K562 (cell line): ENCODE measurements around the gene AFF2. TPM values are rescaled to one million over a fixed set of nuclear protein-coding genes. Genes with fewer than 3 reads are reported as not detected.

Experiments
- ATAC-seq: fragments of 200-7000 bp; cut with Tn5 transposase; 3 replicates; pipeline ENCODE4 v1.9.1; 2020; ENCODE audit warnings: moderate library complexity
- BruUV-seq: library from RNA; stranded (reverse); fragments of 400-500 nt; replicated peaks from 2 replicates; lab custom pipeline; 2021; lab: Mats Ljungman, UMichigan
- CTCF ChIA-PET: fragments of 300-600 bp; formaldehyde crosslinking; extraction: SDS; loops from one replicate; lab custom pipeline; 2021; ENCODE audit warnings: low intra/inter-chr PET ratio; lab: Yijun Ruan, JAX
- POLR2A ChIA-PET: fragments of 300-600, 350-650 bp; sonication (Branson Sonifier 250); formaldehyde crosslinking; extraction: SDS; loops from one replicate; lab custom pipeline; 2021; ENCODE audit warnings: antibody characterized with exemption, inconsistent platforms; lab: Yijun Ruan, JAX
- DNase-seq, 4 experiments: peaks; one replicate each; pipeline versions ENCODE4 v3.0.0 to v3.0.0-alpha.2; 2011 to 2018; ENCODE audit warnings: low spot score in 3 of 4, mixed read lengths in 3 of 4; ENCODE audit errors: extremely low read depth in 1 of 4
- FAIRE-seq: peaks from 2 replicates; lab custom pipeline; 2011; peaks lifted over from hg19 to GRCh38; lab: Jason Lieb, UNC
- H2AFZ ChIP-seq: 2 replicates; pipeline ENCODE4 v1.6.0; 2011; ENCODE audit warnings: low read depth, low read length, control low read depth, inconsistent platforms
- H3K27ac ChIP-seq: fragments of 200-600 bp; 3 replicates; pipeline ENCODE4 v1.8.0; 2011; ENCODE audit warnings: low read depth, mild to moderate bottlenecking, control low read depth, inconsistent platforms, low read length, moderate library complexity, mixed read lengths; ENCODE audit errors: extremely low read depth
- H3K27me3 ChIP-seq, 2 experiments: fragments of 300-600 bp in 1 of 2; 2 replicates in 1 of 2; 3 replicates in 1 of 2; pipeline versions ENCODE4 v1.6.0 to v1.8.0; 2011; ENCODE audit warnings: inconsistent platforms in 2 of 2, low read length in 2 of 2, mild to moderate bottlenecking in 1 of 2, mixed read lengths in 1 of 2, moderate library complexity in 1 of 2; ENCODE audit not compliant: control insufficient read depth in 2 of 2, insufficient read depth in 2 of 2
- H3K36me3 ChIP-seq: fragments of 300-600 bp; 3 replicates; pipeline ENCODE4 v1.8.0; 2011; ENCODE audit warnings: mild to moderate bottlenecking, low read length, inconsistent platforms; ENCODE audit not compliant: control insufficient read depth, insufficient read depth
- H3K4me1 ChIP-seq, 2 experiments: fragments of 200-600 bp in 1 of 2; replicated peaks in 1 of 2; 2 replicates in 1 of 2; 3 replicates in 1 of 2; pipeline versions ENCODE4 v1.5.1 to v1.8.0; 2011; ENCODE audit warnings: inconsistent platforms in 2 of 2, low read length in 2 of 2, mild to moderate bottlenecking in 1 of 2, mixed read lengths in 1 of 2, moderate library complexity in 1 of 2; ENCODE audit not compliant: control insufficient read depth in 2 of 2, insufficient read depth in 2 of 2
- H3K4me2 ChIP-seq: 2 replicates; pipeline ENCODE4 v1.6.1; 2011; ENCODE audit warnings: low read length, control low read depth, inconsistent platforms, mixed read lengths; ENCODE audit not compliant: insufficient read depth
- H3K4me3 ChIP-seq: fragments of 200-600 bp; sonication (generic), shearing (Covaris generic); 2 replicates; pipeline ENCODE4 v1.5.1; 2016; ENCODE audit warnings: control low read depth, inconsistent platforms
- H3K79me2 ChIP-seq: fragments of 200-600 bp; 3 replicates; pipeline ENCODE4 v1.8.0; 2011; ENCODE audit warnings: low read length, inconsistent platforms; ENCODE audit not compliant: control insufficient read depth, insufficient read depth
- H3K9ac ChIP-seq, 2 experiments: 2 replicates each; pipeline versions ENCODE4 v1.6.0 to v1.6.1; 2011; ENCODE audit warnings: low read depth in 2 of 2, low read length in 2 of 2, control low read depth in 1 of 2, inconsistent platforms in 1 of 2, mild to moderate bottlenecking in 1 of 2, mixed read lengths in 1 of 2; ENCODE audit not compliant: insufficient read depth in 1 of 2
- H3K9me1 ChIP-seq: one replicate; pipeline ENCODE4 v1.6.0; 2011; ENCODE audit warnings: inconsistent platforms, mild to moderate bottlenecking, low read length, moderate library complexity; ENCODE audit not compliant: control insufficient read depth, insufficient read depth
- H3K9me3 ChIP-seq: replicated peaks from 2 replicates; pipeline ENCODE4 v1.5.1; 2011; ENCODE audit warnings: low read depth, low read length, inconsistent platforms; ENCODE audit not compliant: control insufficient read depth, insufficient read depth
- H4K20me1 ChIP-seq: replicated peaks from 2 replicates; pipeline ENCODE4 v1.6.1; 2011; ENCODE audit warnings: low read length, inconsistent platforms, mixed read lengths; ENCODE audit not compliant: control insufficient read depth, insufficient read depth
- ARNT ChIP-seq, 2 experiments: fragments of 450-650 bp; IDR thresholded peaks; 2 replicates each; pipeline ENCODE4 v1.6.1; 2016; ENCODE audit warnings: mild to moderate bottlenecking in 1 of 2
- ATF3 ChIP-seq, 2 experiments: fragments of 450-650 bp in 1 of 2; sonication (generic) in 1 of 2; formaldehyde crosslinking in 1 of 2; IDR thresholded peaks in 1 of 2; conservative IDR thresholded peaks in 1 of 2; 2 replicates each; pipeline versions ENCODE4 v1.6.1 to v1.8.1; 2016 to 2023; ENCODE audit warnings: mild to moderate bottlenecking in 2 of 2, moderate library complexity in 2 of 2, inconsistent platforms in 1 of 2, missing genetic modification reagents in 1 of 2
- CBX2 ChIP-seq: fragments of 200-600 bp; sonication (generic); IDR thresholded peaks from one replicate; pipeline ENCODE4 v1.6.1; 2012; ENCODE audit warnings: mild to moderate bottlenecking, low read length, inconsistent platforms; ENCODE audit not compliant: insufficient read depth, poor library complexity, severe bottlenecking
- ELF1 ChIP-seq: fragments of 200-800 bp; sonication (Bioruptor generic); IDR thresholded peaks from 2 replicates; pipeline ENCODE4 v1.6.1; 2016; ENCODE audit warnings: missing genetic modification characterization, missing compliant biosample characterization
- ERF ChIP-seq: fragments of 450-650 bp; formaldehyde crosslinking; IDR thresholded peaks from 2 replicates; pipeline ENCODE4 v1.4.0; 2020; ENCODE audit warnings: mild to moderate bottlenecking, mixed read lengths
- HDAC6 ChIP-seq: IDR thresholded peaks from 2 replicates; pipeline ENCODE4 v1.6.1; 2012; ENCODE audit warnings: low read depth, mild to moderate bottlenecking, control low read depth, inconsistent platforms, low read length, moderate library complexity
- LEF1 ChIP-seq: fragments of 450-650 bp; IDR thresholded peaks from 2 replicates; pipeline ENCODE4 v1.6.1; 2016; ENCODE audit warnings: mild to moderate bottlenecking
- NR2C1 ChIP-seq, 2 experiments: fragments of 450-650 bp; IDR thresholded peaks; 2 replicates each; pipeline ENCODE4 v1.6.1; 2017; ENCODE audit warnings: mild to moderate bottlenecking in 2 of 2, antibody characterized with exemption in 1 of 2, inconsistent platforms in 1 of 2, missing compliant biosample characterization in 1 of 2, missing genetic modification characterization in 1 of 2
- PHF20 ChIP-seq: fragments of 450-650 bp; IDR thresholded peaks from 2 replicates; pipeline ENCODE4 v1.6.1; 2018; ENCODE audit not compliant: partially characterized antibody
- ZBTB8A ChIP-seq: fragments of 450-650 bp; IDR thresholded peaks from 2 replicates; pipeline ENCODE4 v1.6.1; 2018; ENCODE audit warnings: mild to moderate bottlenecking, moderate library complexity; ENCODE audit not compliant: partially characterized antibody
- ZNF184 ChIP-seq: sonication (generic); formaldehyde crosslinking; IDR thresholded peaks from 2 replicates; pipeline ENCODE4 v1.5.0; 2020; ENCODE audit warnings: missing genetic modification reagents
- ZNF212 ChIP-seq: fragments of 450-650 bp; formaldehyde crosslinking; IDR thresholded peaks from 2 replicates; pipeline ENCODE4 v1.4.0; 2020; ENCODE audit warnings: mild to moderate bottlenecking
- ZNF224 ChIP-seq: sonication (generic); formaldehyde crosslinking; IDR thresholded peaks from 2 replicates; pipeline ENCODE4 v1.8.0; 2022; ENCODE audit warnings: mild to moderate bottlenecking, missing genetic modification reagents
- ZNF57 ChIP-seq: fragments of 450-650 bp; formaldehyde crosslinking; IDR thresholded peaks from 2 replicates; pipeline ENCODE4 v1.4.0; 2020; ENCODE audit warnings: mild to moderate bottlenecking, moderate library complexity
- ZNF668 ChIP-seq: fragments of 250-450 bp; sonication (Bioruptor Pico); IDR thresholded peaks from 2 replicates; pipeline ENCODE4 v1.8.0; 2022; ENCODE audit warnings: mild to moderate bottlenecking, inconsistent platforms
- in situ Hi-C: fragments of 300-500 bp; cut with MboI; formaldehyde crosslinking; loops from 4 replicates; pipeline ENCODE4 v1.15.0; 2018; ENCODE audit warnings: inconsistent platforms, mixed read lengths
- intact Hi-C: fragments of 100-400 bp; cut with micrococcal nuclease; formaldehyde crosslinking; loops from 2 replicates; pipeline ENCODE4 v1.14.2; 2022
- polyA plus RNA-seq, 8 experiments: library from polyadenylated mRNA; depleted of rRNA in 4 of 8; stranded (reverse) in 5 of 8; unstranded in 3 of 8; fragments of >200 nt; fragmentation: Nextera tagmentation in 2 of 8; fragmentation: Illumina TruSeq in 1 of 8; extraction: Ambion mirVana in 2 of 8; extraction: Trizol in 1 of 8; gene quantifications; 2 replicates each; pipeline versions ENCODE4 v1.2.1 to v1.2.3, GENCODE V29; 2011 to 2014; ENCODE audit warnings: inconsistent platforms in 1 of 8, missing spikeins in 1 of 8
- total RNA-seq, 7 experiments: library from RNA; depleted of rRNA in 6 of 7; stranded (reverse); fragments of >200 nt in 6 of 7; fragmentation: Illumina TruSeq in 2 of 7; extraction: Trizol in 2 of 7; gene quantifications; 2 replicates each; pipeline versions ENCODE4 v1.2.1 to v1.2.3, GENCODE V29; 2011 to 2021; ENCODE audit warnings: low replicate concordance in 1 of 7
- TF ChIP-seq, protein P1 (sequence below): fragments of 250-450 bp; sonication (Bioruptor Pico); IDR thresholded peaks from 2 replicates; pipeline ENCODE4 v1.5.0; 2020; ENCODE audit warnings: mild to moderate bottlenecking

AFF2 gene
- total and polyA plus RNA-seq, 9 of the 15 experiments (the other 6 are each of a cell fraction or from before 2014, with no cell fraction given) = 0.01 to 0.20 (median 0.07) TPM

DNA sequence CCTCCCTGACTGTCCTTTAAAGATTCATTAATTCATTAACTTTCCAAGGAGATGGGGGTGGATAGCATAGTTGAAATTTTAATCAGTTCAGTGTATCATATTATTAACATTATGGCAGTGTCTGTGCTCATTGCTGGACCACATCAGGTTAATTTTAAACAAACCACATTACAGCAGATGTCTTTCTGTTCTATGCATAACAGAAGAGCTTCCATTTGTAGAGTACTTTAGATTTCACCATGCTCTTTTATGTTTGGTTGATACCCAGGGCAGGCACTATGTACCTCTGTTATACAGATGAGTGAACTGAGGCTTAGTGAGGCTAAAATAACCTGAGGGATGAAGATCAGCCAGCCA, 41.1 kb downstream of the AFF2 start:
- H2AFZ ChIP-seq = no peak overlapping the region
- DNase-seq (no peak), ATAC-seq (no peak)
- no peaks in the 10 kb centered on the region for H4K20me1 ChIP-seq
- no peaks in the 10 kb centered on the region for H3K27me3 ChIP-seq
- H3K27ac ChIP-seq = no peak overlapping the region
- no TSS peak for BruUV-seq
- no peak overlapping the region for H3K4me2 ChIP-seq
- no peak for TF ChIP-seq ATF3 (IDR thresholded peaks at IDR 0.05)
- no peak for TF ChIP-seq ATF3 (CRISPR knock-in tag; conservative IDR thresholded peaks at IDR 0.05)
- TF ChIP-seq ELF1 (tag) = no peak
- no peak for TF ChIP-seq ZNF57 (CRISPR knock-in tag)
- TF ChIP-seq ERF (CRISPR knock-in tag) = no peak
- no peak for TF ChIP-seq ZBTB8A
- TF ChIP-seq LEF1 = no peak
- no peak for TF ChIP-seq ZNF184 (CRISPR knock-in tag)
- no peak for TF ChIP-seq ZNF668 (CRISPR knock-in tag)
- no peak for TF ChIP-seq HDAC6
- no peak for TF ChIP-seq CBX2
- TF ChIP-seq ZNF224 (CRISPR knock-in tag) = no peak
- no peak for TF ChIP-seq ZNF212
- TF ChIP-seq NR2C1 (IDR thresholded peaks at IDR 0.05) = no peak
- TF ChIP-seq NR2C1 (tag; IDR thresholded peaks at IDR 0.05) = no peak
- no peak for TF ChIP-seq PHF20
- no peak for TF ChIP-seq ARNT (IDR thresholded peaks at IDR 0.05)
- TF ChIP-seq, protein P1, sequence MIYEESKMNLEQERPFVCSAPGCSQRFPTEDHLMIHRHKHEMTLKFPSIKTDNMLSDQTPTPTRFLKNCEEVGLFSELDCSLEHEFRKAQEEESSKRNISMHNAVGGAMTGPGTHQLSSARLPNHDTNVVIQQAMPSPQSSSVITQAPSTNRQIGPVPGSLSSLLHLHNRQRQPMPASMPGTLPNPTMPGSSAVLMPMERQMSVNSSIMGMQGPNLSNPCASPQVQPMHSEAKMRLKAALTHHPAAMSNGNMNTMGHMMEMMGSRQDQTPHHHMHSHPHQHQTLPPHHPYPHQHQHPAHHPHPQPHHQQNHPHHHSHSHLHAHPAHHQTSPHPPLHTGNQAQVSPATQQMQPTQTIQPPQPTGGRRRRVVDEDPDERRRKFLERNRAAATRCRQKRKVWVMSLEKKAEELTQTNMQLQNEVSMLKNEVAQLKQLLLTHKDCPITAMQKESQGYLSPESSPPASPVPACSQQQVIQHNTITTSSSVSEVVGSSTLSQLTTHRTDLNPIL (CRISPR knock-in tag) = no peak
- TF ChIP-seq, all 486 proteins: peak for 0
- POLR2A ChIA-PET = no interaction called here
- H3K4me3 ChIP-seq = no peak overlapping the region
- no peak for FAIRE-seq
- CTCF ChIA-PET = no interaction called here
- peaks cover 0 to 3% of the 10 kb centered on the region in 2 experiments; a peak in 3 of 5 replicates for H3K4me1 ChIP-seq
- no peaks in the 10 kb centered on the region for H3K36me3 ChIP-seq
- in situ Hi-C loops = no loop called here
- H3K9me1 ChIP-seq = no peaks in the 10 kb centered on the region
- H3K9me3 ChIP-seq = no peaks in the 10 kb centered on the region
- intact Hi-C loops = no loop called here
- H3K79me2 ChIP-seq = no peaks in the 10 kb centered on the region
- no peak overlapping the region for H3K9ac ChIP-seq
